Neutrophil (primary cell): ENCODE results near the gene SH3TC2.

Experiments
- H3K27ac ChIP-seq: fragments of 200-600 bp; sonication (generic); 2 replicates; pipeline ENCODE4 v1.5.1; 2016; ENCODE audit warnings: mild to moderate bottlenecking, moderate library complexity
- H3K27me3 ChIP-seq: fragments of 200-600 bp; sonication (generic); 2 replicates; pipeline ENCODE4 v1.6.0; 2016; ENCODE audit warnings: mild to moderate bottlenecking
- H3K36me3 ChIP-seq: fragments of 200-600 bp; sonication (generic); 2 replicates; pipeline ENCODE4 v1.5.1; 2017
- H3K4me1 ChIP-seq, 2 experiments: fragments of 200-600 bp in 1 of 2; sonication (generic) in 1 of 2; 1 replicate in 1 of 2; 2 replicates in 1 of 2; pipeline versions ENCODE4 v1.5.1 to v1.6.1; 2013 to 2016; ENCODE audit warnings: low read depth in 1 of 2, low read length in 1 of 2, mild to moderate bottlenecking in 1 of 2, moderate library complexity in 1 of 2; ENCODE audit not compliant: control insufficient read depth in 1 of 2, insufficient read depth in 1 of 2
- H3K4me3 ChIP-seq, 2 experiments: fragments of 200-600 bp in 1 of 2; sonication (generic) in 1 of 2; 1 replicate in 1 of 2; 2 replicates in 1 of 2; pipeline ENCODE4 v1.5.1; 2013 to 2016; ENCODE audit warnings: low read depth in 1 of 2, low read length in 1 of 2, mild to moderate bottlenecking in 1 of 2, moderate library complexity in 1 of 2
- H3K9me3 ChIP-seq: fragments of 200-600 bp; sonication (generic); 2 replicates; pipeline ENCODE4 v1.5.1; 2016
- CTCF ChIP-seq: fragments of 200-600 bp; sonication (generic); IDR thresholded peaks from 2 replicates; pipeline ENCODE4 v1.5.1; 2016; ENCODE audit warnings: antibody characterized with exemption

Gene SH3TC2

GRCh38 chr5:148998174-148998797 lies 64.6 kb downstream of the SH3TC2 start:
- H3K4me3 ChIP-seq = no peak overlapping the region
- peaks cover 7% of the 10 kb centered on the region for H3K27me3 ChIP-seq
- no peaks in the 10 kb centered on the region for H3K9me3 ChIP-seq
- H3K27ac ChIP-seq = no peak overlapping the region
- no peaks in the 10 kb centered on the region for H3K36me3 ChIP-seq
- TF ChIP-seq CTCF = peak; percentile 61
- H3K4me1 ChIP-seq = no peaks in the 10 kb centered on the region

GRCh38 chr5:148996270-148996669 lies 66.6 kb downstream of the SH3TC2 start:
- H3K4me3 ChIP-seq = no peak overlapping the region
- H3K9me3 ChIP-seq = no peaks in the 10 kb centered on the region
- no peaks in the 10 kb centered on the region for H3K36me3 ChIP-seq
- no peaks in the 10 kb centered on the region for H3K4me1 ChIP-seq
- no peak overlapping the region for H3K27ac ChIP-seq
- H3K27me3 ChIP-seq = peaks cover 7% of the 10 kb centered on the region
- TF ChIP-seq CTCF = no peak

GRCh38 chr5:148995791-148996190 lies 67.1 kb downstream of the SH3TC2 start:
- H3K27ac ChIP-seq = no peak overlapping the region
- TF ChIP-seq CTCF = no peak
- H3K36me3 ChIP-seq = no peaks in the 10 kb centered on the region
- H3K9me3 ChIP-seq = no peaks in the 10 kb centered on the region
- H3K4me3 ChIP-seq = no peak overlapping the region
- H3K4me1 ChIP-seq = no peaks in the 10 kb centered on the region
- H3K27me3 ChIP-seq = peaks cover 7% of the 10 kb centered on the region

- H3K27me3 ChIP-seq = no peaks in the 10 kb centered on the region
- no peak for TF ChIP-seq CTCF
- no peak overlapping the region for H3K27ac ChIP-seq
- H3K36me3 ChIP-seq = no peaks in the 10 kb centered on the region
- no peaks in the 10 kb centered on the region for H3K9me3 ChIP-seq
- no peaks in the 10 kb centered on the region for H3K4me1 ChIP-seq
- H3K4me3 ChIP-seq = no peak overlapping the region
Observed at GRCh38 chr5:148993283-148993936, 69.5 kb downstream of the SH3TC2 start.

GRCh38 chr5:148992265-148992664 lies 70.6 kb downstream of the SH3TC2 start:
- no peak overlapping the region for H3K4me3 ChIP-seq
- no peaks in the 10 kb centered on the region for H3K4me1 ChIP-seq
- no peak for TF ChIP-seq CTCF
- no peaks in the 10 kb centered on the region for H3K9me3 ChIP-seq
- H3K27ac ChIP-seq = no peak overlapping the region
- H3K27me3 ChIP-seq = no peaks in the 10 kb centered on the region
- H3K36me3 ChIP-seq = no peaks in the 10 kb centered on the region
